Endothelial cell (in vitro differentiated cells): ENCODE measurements around the gene NAGPA. TPM values are rescaled to one million over a fixed set of nuclear protein-coding genes. Genes with fewer than 3 reads are reported as not detected.

Source experiments
- DNase-seq: peaks from one replicate; pipeline ENCODE4 v3.0.0; 2021; ENCODE audit warnings: low spot score
- H3K27ac Mint-ChIP-seq: one replicate; pipeline ENCODE4 v1.8.0; 2021; ENCODE audit warnings: mixed read lengths, inconsistent platforms; ENCODE audit not compliant: unreplicated experiment
- H3K27me3 Mint-ChIP-seq: one replicate; pipeline ENCODE4 v1.8.0; 2021; ENCODE audit warnings: mild to moderate bottlenecking, moderate library complexity, mixed read lengths, inconsistent platforms; ENCODE audit not compliant: unreplicated experiment
- H3K36me3 Mint-ChIP-seq: one replicate; pipeline ENCODE4 v1.8.0; 2021; ENCODE audit warnings: mild to moderate bottlenecking, low read depth, mixed read lengths, inconsistent platforms; ENCODE audit not compliant: unreplicated experiment
- H3K4me1 Mint-ChIP-seq: one replicate; pipeline ENCODE4 v1.8.0; 2021; ENCODE audit warnings: mild to moderate bottlenecking, mixed read lengths, inconsistent platforms; ENCODE audit not compliant: unreplicated experiment
- H3K4me3 Mint-ChIP-seq: one replicate; pipeline ENCODE4 v1.8.0; 2021; ENCODE audit warnings: mild to moderate bottlenecking, mixed read lengths, inconsistent platforms; ENCODE audit not compliant: unreplicated experiment
- H3K9me3 Mint-ChIP-seq: one replicate; pipeline ENCODE4 v1.8.0; 2021; ENCODE audit warnings: mixed read lengths, inconsistent platforms; ENCODE audit not compliant: unreplicated experiment
- total RNA-seq: library from RNA; stranded (reverse); fragmentation: NEBNext Ultra II Directional; extraction: Animal tissue kit (Norgen Biotek cat#: 25700); gene quantifications from one replicate; pipeline ENCODE4 v1.2.1, GENCODE V29; 2021; ENCODE audit not compliant: unreplicated experiment
- TF ChIP-seq, protein P1 (sequence below): fragments of 200-600 bp; sonication (generic); IDR thresholded peaks from one replicate; pipeline ENCODE4 v1.5.0; 2021; ENCODE audit warnings: antibody characterized with exemption; ENCODE audit not compliant: unreplicated experiment

The NAGPA gene
- total RNA-seq, 1 donor from 2014 or later: 10.2 TPM

DNA sequence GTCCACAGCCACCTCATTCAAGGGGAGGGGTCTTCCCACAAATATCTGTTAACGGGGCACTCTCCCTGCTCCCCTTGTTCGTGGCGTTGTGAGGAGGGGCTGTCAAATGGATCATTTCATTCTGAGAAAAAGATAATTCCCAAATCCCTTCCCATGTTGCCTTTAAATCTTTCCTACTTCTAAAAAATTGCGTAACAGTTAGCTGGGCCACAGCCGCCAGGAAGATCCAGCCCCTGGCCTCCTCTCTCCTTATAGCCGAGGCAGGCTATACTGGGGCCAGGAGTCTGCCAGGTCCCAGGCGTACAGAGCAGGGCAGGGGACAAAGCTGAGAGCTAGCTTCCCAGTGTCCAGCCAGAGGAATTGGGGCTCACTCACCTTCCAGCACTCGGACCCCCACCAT lies 31.6 kb upstream of the NAGPA start:
- Mint-ChIP-seq H3K9me3 (no peaks in the 10 kb centered on the region), H3K27ac (no peak overlapping the region), H3K36me3 (no peaks in the 10 kb centered on the region), H3K4me1 (no peaks in the 10 kb centered on the region), H3K27me3 (peaks cover 4% of the 10 kb centered on the region), H3K4me3 (no peak overlapping the region)
- DNase-seq: no peak
- TF ChIP-seq, protein P1, sequence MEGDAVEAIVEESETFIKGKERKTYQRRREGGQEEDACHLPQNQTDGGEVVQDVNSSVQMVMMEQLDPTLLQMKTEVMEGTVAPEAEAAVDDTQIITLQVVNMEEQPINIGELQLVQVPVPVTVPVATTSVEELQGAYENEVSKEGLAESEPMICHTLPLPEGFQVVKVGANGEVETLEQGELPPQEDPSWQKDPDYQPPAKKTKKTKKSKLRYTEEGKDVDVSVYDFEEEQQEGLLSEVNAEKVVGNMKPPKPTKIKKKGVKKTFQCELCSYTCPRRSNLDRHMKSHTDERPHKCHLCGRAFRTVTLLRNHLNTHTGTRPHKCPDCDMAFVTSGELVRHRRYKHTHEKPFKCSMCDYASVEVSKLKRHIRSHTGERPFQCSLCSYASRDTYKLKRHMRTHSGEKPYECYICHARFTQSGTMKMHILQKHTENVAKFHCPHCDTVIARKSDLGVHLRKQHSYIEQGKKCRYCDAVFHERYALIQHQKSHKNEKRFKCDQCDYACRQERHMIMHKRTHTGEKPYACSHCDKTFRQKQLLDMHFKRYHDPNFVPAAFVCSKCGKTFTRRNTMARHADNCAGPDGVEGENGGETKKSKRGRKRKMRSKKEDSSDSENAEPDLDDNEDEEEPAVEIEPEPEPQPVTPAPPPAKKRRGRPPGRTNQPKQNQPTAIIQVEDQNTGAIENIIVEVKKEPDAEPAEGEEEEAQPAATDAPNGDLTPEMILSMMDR: no peak

DNA sequence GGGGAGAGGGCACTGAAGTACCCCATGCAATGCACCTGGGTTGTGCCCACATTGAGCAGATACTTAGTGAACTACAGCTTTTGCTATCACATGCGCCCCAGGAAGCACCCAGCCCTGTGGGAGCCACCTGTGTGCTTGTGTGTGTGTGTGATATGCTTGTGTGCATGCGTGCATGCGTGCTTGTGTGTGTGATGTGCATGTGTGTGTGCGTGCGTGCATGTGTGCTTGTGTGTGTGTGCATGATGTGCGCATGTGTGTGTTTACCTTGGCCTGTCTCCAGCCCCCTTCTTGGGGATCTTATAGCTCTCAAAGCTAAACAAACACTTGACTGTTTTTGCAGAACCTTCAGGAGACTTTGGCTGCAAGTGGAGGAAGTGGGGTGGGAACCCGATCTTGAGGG lies 31.2 kb upstream of the NAGPA start:
- Mint-ChIP-seq H3K4me1 (no peaks in the 10 kb centered on the region), H3K36me3 (no peaks in the 10 kb centered on the region), H3K9me3 (no peaks in the 10 kb centered on the region), H3K27ac (no peak overlapping the region), H3K27me3 (peaks cover 4% of the 10 kb centered on the region), H3K4me3 (no peak overlapping the region)
- TF ChIP-seq, protein P1: no peak
- no peak for DNase-seq

DNA sequence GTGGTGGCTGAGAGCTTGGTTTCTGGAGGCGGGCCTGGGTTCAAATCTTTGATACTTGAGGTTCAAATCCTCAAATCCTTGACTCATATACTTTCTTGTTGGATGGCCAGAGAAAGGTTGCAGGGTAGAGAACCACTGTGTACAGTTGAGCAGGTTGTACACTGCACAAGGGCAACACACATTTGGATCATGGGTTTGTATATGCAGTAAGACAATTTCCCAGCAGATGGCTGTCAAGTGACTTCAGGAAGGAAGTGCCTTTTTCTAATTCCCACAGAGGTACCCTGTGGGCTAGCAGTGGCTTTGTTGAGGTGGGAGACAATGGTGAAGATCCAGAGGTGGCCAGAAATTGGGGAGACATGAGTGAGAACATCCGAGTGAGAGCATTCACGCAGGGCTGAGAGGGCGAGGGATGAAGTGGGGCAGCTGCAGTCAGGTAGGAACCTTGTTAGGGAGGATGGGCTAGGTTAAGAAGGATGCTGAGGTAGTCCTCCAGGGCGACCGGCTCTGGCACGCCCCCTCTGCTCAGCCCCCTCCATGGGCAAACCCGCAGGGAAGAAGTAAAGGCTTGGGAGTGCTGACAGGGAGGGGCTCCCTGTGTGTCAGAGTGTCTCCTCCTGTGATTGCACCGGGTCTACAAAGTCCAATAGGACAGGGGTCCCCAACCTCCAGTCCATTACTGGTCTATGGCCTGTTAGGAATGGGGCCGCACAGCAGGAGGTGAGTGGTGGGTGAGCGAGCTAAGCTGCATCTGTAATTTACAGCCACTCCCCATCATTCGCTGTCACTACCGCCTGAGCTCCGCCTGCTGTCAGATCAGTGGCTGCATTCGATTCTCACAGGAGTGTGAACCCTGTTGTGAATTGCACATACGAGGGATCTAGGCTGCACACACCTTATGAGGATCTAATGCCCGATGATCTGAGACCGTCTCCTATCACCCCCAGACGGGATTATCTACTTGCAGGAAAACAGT lies 29.3 kb upstream of the NAGPA start:
- TF ChIP-seq, protein P1: no peak
- Mint-ChIP-seq H3K27me3 (peaks cover 4% of the 10 kb centered on the region), H3K9me3 (no peaks in the 10 kb centered on the region), H3K4me3 (no peak overlapping the region), H3K36me3 (no peaks in the 10 kb centered on the region), H3K4me1 (peaks cover 2% of the 10 kb centered on the region), H3K27ac (no peak overlapping the region)
- no peak for DNase-seq

DNA sequence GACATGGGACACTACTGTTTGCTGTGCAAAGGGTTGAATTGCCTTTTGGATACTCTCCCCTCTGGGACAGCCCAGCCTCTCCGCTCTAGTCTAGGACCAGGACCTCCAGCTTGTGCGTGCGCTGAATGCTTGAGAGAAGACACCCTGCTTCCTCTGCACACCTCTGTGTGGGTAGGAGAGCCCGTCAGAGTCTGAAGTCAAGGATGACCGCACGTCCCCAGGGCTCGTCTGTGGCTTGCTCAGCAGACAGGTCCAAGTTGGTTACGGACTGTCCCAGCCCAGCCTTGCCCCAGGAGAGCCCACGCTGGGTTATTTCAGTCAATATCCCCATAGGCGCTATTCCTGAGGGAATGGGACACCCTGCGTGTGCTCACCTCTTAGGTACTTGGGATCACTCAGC lies 28.3 kb upstream of the NAGPA start:
- Mint-ChIP-seq H3K9me3 (no peaks in the 10 kb centered on the region), H3K27me3 (peaks cover 4% of the 10 kb centered on the region), H3K27ac (no peak overlapping the region), H3K4me1 (peaks cover 3% of the 10 kb centered on the region), H3K4me3 (no peak overlapping the region), H3K36me3 (no peaks in the 10 kb centered on the region)
- TF ChIP-seq, protein P1: no peak
- DNase-seq: no peak

DNA sequence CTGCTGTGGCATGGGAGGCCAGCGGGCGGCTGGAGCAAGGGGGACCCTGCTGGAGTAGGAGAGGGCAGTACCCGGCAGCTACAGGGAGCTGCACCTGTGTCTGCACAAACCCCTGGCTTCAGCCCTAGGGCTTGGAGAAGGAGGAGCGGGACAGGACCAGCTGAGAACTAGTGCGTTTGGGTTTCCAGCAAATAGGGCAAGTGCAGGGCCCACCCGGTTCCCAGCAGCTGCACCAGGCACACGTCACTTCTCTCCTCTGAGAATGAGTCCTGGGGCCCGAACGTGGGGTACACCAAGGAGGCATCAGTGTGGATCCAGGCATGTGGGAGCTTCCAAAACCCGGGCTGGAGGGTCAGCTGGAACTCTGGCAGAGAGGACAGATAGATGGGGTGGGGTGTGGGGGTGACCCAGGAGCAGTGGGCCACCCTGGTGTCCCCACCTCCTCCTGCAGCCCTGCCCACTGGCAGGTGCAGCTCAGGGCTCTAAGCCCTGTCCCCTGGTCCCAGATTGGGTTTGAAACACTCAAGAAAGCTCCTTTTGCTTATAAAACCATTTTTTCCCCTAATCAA lies 26.4 kb upstream of the NAGPA start:
- Mint-ChIP-seq H3K9me3 (no peaks in the 10 kb centered on the region), H3K27me3 (peaks cover 7% of the 10 kb centered on the region), H3K4me1 (peaks cover 3% of the 10 kb centered on the region), H3K27ac (no peak overlapping the region), H3K36me3 (no peaks in the 10 kb centered on the region), H3K4me3 (no peak overlapping the region)
- DNase-seq: no peak
- TF ChIP-seq, protein P1: no peak
